Spleen (tissue), 7 donors: ENCODE measurements around the gene RAD51D.

Experiments
- POLR2AphosphoS5 ChIP-seq, 3 donors: sonication (generic); formaldehyde crosslinking; IDR thresholded peaks; one replicate each; pipeline ENCODE4 v1.5.1; 2017; ENCODE audit warnings: antibody characterized with exemption in 3 of 3
- TF ChIP-seq, protein P1 (sequence below), 11 experiments: fragments of 200-600 bp in 7 of 11; fragments of 450-650 bp in 4 of 11; sonication (generic) in 4 of 11; IDR thresholded peaks in 8 of 11; conservative IDR thresholded peaks in 3 of 11; 1 replicate in 7 of 11; 2 replicates in 4 of 11; pipeline versions ENCODE4 v1.4.0 to v1.8.0; 2016 to 2021; ENCODE audit warnings: antibody characterized with exemption in 11 of 11, inconsistent platforms in 4 of 11, mild to moderate bottlenecking in 1 of 11
- donor health status: DM: no; HTN: no; CAD: no; lungs with moderate emphysema.
- donor health status: DM: no; HTN: no; CAD: no.
- donor health status: DM: no; HTN: no; CAD: no.

DNA sequence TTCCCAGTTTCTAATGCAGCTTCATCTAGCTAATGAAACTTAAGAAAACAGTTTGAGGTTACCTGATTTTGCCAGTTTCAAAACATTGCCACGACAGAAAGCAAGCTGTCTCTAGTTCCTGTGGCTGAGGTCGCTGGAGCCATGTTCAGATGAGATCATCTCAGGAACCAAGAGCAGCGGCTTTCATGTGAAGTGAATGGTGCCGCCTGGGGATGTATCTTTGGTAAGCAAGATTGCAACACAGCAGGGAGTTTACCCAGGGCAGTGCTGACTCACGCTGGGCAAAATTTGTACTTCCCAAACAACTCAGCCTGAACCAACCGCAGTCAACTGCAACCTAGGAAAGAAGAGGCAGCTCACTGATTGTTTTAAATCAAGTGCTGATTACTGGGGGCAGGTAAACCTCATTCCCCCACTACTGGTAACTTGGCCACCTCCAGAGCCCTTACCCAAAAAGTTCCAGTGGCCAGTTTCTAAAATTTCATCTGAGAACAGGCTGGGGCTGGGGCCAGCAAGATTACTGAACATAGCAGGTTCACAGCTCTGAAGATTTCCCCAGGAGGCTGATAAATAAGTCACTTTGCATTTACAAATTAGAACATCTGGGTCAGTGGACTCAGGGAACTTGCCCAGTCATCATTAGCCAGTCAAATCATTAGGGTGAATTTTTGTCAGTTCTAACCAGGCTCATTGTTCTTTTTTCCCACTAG is 56.0 kb downstream of the RAD51D start, which contains the start of gene RFFL:
- TF ChIP-seq, protein P1, sequence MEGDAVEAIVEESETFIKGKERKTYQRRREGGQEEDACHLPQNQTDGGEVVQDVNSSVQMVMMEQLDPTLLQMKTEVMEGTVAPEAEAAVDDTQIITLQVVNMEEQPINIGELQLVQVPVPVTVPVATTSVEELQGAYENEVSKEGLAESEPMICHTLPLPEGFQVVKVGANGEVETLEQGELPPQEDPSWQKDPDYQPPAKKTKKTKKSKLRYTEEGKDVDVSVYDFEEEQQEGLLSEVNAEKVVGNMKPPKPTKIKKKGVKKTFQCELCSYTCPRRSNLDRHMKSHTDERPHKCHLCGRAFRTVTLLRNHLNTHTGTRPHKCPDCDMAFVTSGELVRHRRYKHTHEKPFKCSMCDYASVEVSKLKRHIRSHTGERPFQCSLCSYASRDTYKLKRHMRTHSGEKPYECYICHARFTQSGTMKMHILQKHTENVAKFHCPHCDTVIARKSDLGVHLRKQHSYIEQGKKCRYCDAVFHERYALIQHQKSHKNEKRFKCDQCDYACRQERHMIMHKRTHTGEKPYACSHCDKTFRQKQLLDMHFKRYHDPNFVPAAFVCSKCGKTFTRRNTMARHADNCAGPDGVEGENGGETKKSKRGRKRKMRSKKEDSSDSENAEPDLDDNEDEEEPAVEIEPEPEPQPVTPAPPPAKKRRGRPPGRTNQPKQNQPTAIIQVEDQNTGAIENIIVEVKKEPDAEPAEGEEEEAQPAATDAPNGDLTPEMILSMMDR (IDR thresholded peaks at IDR 0.05 in 8 of 11, conservative IDR thresholded peaks at IDR 0.05 in 3 of 11) = peak in 7 of 11 experiments; percentile 38 to 56 (median 45)
- TF ChIP-seq POLR2AphosphoS5 (IDR thresholded peaks at IDR 0.05) = peak in 2 of 3 donors; percentile 56 to 91
